Measurements from ENCODE around the gene NANS.

DNA sequence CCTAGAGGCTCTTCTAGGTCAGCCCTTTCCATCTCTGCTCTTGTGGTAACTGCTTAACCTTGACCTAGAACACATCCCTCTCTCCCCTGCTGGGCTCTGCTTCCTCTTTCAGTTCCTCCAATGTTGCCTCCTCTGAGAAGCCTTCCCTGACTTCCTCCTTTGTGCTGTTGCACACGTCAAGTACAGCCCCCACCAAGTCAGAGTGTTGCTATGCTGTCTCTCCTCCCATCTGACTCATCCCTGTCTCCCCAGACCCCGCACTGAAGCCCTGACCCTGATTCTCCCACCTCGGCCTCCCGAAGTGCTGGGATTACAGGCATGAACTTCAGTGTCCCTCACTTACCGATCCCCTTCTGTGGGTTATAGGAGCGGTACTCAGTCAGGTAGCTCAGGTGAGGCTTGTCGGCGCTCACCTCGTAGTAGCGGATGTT lies 72.9 kb downstream of the NANS start:
- TF ChIP-seq CTCF (conservative IDR thresholded peaks at IDR 0.05; ENCODE audit: low read length), result no peak
- no peak for TF ChIP-seq EZH2phosphoT487 (IDR thresholded peaks at IDR 0.05; ENCODE audit: borderline replicate concordance, low read depth, low read length)
